ENCODE results near the gene STAG1.
"Not testable (repeated sequence)": the region's sequence is repeated elsewhere in the genome, so short reads cannot be mapped to it uniquely, and the experiment has no call there.

STAG1 gene

GRCh38 chr3:136645915-136646314 lies 106.3 kb downstream of the STAG1 start:
- DNase-seq (ENCODE audit: low read depth), result no peak

- DNase-seq (ENCODE audit: low read depth), result no peak
These were observed 108.0 kb downstream of the STAG1 start for GRCh38 chr3:136644212-136644611.

GRCh38 chr3:136643380-136643779 lies 108.8 kb downstream of the STAG1 start:
- not testable (repeated sequence) for DNase-seq (ENCODE audit: low read depth)

DNA sequence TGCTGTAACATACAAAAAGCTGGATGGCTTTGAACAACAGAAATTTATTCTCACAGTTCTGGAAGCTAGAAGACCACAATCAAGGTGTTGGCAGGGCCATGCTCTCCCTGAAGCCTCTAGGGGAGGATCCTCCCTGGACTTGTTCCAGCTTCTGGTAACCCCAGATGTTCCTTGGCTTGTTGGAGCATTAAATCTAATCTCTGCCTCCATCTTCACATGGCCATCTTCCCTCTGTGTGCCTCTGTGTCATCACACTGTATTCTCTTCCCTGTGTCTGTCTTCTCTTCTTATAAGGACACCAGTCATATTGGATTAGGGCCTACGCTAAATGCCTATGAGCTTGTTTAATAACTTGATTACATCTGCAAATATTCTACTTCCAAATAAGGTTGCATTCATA lies 109.5 kb downstream of the STAG1 start:
- no peak for DNase-seq (ENCODE audit: low read depth)

DNA sequence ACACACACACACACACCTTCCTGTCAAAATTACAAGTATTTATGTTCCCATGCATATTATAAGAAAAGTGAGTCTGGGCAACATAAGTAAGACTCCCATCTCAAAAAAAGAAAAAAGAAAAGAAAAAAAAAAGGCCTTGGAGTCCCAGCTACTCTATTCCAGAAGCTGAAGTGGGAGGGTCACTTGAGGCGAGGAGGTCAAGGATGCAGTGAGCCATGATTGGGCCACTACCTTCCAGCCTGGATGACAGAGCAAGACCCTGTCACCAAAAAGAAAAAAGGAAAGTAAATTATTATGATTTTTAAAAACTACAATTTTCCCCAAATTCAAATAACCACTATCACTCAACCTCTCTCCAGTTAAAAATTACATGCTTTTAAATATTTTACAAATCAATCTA lies 113.1 kb downstream of the STAG1 start:
- peak; percentile 25 for DNase-seq (ENCODE audit: low read depth)

DNA sequence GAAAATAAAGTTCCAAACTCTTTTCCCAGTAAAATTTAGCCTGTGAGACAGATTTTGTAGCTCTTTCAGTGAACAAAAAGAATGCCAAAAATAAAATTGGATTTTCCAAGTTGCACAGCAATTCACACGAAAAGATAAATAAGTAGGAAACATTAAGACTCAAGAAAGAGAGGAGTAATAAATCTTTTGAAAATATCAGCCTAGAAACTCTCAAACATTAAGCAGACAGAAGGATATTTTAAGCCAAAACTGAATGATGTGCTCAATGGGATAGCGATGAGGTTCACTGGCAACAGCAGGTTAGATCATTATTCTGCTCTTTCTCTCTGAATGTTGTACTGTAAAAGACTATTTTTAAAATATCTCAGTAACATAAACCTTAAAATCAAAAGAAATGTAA lies 115.0 kb downstream of the STAG1 start:
- no peak for DNase-seq (ENCODE audit: low read depth)

DNA sequence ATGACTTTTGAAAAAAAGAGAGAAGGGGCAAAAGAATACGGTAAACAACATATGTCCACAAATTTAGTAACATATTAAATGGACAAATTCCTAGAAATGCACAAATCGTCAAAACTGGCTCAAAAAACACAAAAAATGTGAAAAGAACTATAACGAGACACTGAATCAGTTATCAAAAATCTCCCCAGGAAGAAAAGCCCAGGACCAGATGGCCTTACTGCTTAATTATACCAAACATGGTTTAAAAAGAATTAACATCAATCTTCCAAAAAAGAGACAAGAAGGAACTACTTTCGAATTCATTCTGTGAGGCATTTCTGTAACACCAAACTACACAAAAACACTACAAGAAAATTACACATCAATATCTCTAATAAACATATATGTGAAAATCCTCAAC lies 117.4 kb downstream of the STAG1 start:
- DNase-seq (ENCODE audit: low read depth), result no peak

DNA sequence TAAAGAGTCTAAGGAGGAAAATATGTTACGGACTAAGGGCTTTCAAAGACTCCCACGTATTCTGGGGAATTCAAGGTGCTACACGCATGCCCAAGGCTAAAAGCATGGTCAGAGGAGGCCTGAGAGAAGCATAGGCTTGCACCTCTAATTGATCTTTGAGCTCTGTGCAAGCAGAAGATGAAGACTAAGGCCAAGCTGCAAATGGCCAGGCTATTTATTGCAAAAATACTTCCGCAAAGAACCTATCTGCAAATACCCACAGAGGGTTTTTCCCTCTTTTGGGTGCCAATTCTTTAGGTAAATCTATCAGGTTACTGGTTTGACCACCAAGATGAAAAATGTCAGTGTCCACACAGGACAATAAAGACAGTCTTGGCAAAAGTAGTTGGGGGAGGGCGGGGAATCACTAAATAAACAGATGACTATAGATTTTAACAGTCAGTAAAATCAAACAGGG lies 119.5 kb downstream of the STAG1 start:
- peak; percentile 34 for DNase-seq (ENCODE audit: low read depth)

GRCh38 chr3:136631424-136631823 lies 120.8 kb downstream of the STAG1 start:
- no peak for DNase-seq (ENCODE audit: low read depth)

- no peak for DNase-seq (ENCODE audit: low read depth)
These were observed 121.3 kb downstream of the STAG1 start for GRCh38 chr3:136630915-136631314.

GRCh38 chr3:136626493-136626892 lies 125.7 kb downstream of the STAG1 start:
- no peak for DNase-seq (ENCODE audit: low read depth)

- DNase-seq (ENCODE audit: low read depth), result peak; percentile 26
These were observed 127.0 kb downstream of the STAG1 start for GRCh38 chr3:136624894-136625815.

GRCh38 chr3:136624371-136624770 lies 127.8 kb downstream of the STAG1 start:
- no peak for DNase-seq (ENCODE audit: low read depth)

- peak; percentile 50 for DNase-seq (ENCODE audit: low read depth)
These were observed 130.6 kb downstream of the STAG1 start for GRCh38 chr3:136621628-136622027.

DNA sequence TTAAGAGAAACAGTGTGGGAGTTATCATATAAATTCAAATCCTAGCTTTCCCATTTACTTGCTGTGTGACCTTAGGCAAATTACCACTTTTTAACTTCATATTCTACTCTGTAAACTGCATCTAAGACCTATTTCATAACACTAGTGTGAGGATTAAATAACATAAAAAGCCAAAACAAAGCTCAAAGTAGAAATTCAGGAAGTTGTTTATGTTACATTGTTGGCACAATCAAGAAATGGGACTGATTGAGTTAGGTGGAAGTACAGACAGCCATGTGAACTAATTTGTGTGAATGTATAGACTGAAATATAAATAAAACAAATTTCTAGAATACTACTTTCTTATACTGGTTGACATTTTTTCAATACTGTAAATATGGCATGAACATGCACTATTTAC lies 131.7 kb downstream of the STAG1 start:
- no peak for DNase-seq (ENCODE audit: low read depth)

GRCh38 chr3:136617969-136618525 lies 134.1 kb downstream of the STAG1 start:
- DNase-seq (ENCODE audit: low read depth), result not testable (repeated sequence)

DNA sequence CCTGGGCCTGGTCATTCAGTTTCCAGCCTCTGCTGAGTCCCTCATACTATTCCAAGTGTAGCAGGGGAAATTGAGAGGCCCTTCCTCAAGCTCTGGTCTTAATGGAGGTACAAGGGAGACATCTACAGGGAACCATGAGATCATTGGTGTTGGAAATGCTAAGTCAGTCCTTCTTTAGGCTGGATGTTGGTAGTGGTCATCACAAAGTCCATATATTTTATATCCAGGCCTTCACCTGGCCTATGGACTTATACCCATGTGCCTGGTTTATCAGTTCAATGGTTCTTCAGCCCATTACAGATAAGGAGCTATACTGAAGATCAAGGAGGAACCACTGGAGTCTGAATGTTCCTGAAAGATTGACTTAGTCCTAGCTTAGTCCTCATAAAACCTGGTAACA lies 135.0 kb downstream of the STAG1 start:
- peak; percentile 26 for DNase-seq (ENCODE audit: low read depth)

DNA sequence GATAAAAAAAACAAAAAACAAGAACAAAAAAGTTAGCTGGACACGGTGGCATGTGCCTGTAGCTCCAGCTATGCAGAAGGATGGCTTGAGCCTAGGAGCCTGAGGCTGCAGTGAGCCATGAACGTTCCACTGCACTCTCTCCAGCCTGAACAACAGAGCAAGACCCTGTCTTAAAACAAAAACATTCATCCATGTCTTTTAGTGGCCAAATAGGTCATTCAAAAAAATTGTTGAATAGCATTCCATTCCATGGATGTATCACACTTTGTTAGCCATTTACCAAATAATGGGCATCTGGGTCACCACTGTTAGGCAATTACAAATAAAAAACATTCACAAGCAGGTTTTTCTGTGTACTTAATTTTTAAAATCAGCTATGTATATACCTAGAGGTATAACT lies 139.7 kb downstream of the STAG1 start:
- DNase-seq (ENCODE audit: low read depth), result peak; percentile 69

DNA sequence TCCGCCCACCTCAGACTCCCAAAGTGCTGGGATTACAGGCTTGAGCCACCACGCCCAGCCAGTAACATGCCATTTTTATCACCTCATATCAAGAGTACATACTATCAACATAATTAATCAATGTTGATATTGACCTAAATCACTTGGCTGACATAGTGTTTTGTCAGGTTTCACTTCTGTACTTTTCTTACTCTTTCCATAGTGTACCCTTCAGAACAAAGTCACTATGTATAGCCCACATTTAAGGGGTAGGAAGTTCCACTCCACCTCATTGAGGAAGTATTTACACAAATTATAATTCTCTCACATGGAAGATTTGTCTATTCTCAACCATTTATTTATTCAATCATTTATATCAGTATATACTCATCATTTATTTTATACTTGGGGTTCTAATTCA lies 145.2 kb downstream of the STAG1 start:
- no peak for DNase-seq (ENCODE audit: low read depth)

DNA sequence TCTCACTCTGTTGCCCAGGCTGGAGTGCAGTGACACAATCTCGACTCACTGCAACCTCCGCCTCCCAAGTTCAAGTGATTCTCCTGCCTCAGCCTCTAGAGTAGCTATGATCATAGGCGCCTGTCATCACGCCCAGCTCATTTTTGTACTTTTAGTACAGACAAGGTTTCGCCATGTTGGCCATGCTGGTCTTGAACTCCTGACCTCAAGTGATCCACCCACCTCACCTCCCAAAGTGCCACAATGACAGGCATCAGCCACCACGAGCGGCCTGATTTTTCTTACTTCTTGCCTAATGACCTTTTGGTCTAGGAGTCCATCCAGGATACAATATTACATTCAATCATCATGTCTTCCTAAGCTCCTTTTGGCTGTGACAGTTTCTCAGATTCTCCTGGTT lies 146.0 kb downstream of the STAG1 start:
- not testable (repeated sequence) for DNase-seq (ENCODE audit: low read depth)

- peak; percentile 40 for DNase-seq (ENCODE audit: low read depth)
These were observed 147.2 kb downstream of the STAG1 start for GRCh38 chr3:136604961-136605360.

DNA sequence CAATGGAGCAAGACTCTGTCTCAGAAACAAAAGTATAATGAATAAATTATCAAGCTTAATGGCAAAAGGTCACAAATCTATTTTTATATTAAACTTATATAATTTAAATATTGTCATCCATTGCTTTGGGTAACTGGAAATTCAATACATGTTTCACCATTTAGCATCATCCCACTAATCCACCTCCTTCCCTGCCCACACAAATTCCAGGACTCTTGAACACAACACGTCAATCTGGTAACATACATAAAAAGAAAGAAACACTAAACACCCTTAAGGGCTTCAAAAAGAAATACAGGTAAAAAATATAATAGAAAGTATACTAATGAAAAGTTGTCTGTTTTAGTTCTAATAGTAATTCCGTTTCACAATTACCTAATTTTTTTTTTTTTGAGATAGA lies 149.4 kb downstream of the STAG1 start:
- DNase-seq (ENCODE audit: low read depth), result no peak

DNA sequence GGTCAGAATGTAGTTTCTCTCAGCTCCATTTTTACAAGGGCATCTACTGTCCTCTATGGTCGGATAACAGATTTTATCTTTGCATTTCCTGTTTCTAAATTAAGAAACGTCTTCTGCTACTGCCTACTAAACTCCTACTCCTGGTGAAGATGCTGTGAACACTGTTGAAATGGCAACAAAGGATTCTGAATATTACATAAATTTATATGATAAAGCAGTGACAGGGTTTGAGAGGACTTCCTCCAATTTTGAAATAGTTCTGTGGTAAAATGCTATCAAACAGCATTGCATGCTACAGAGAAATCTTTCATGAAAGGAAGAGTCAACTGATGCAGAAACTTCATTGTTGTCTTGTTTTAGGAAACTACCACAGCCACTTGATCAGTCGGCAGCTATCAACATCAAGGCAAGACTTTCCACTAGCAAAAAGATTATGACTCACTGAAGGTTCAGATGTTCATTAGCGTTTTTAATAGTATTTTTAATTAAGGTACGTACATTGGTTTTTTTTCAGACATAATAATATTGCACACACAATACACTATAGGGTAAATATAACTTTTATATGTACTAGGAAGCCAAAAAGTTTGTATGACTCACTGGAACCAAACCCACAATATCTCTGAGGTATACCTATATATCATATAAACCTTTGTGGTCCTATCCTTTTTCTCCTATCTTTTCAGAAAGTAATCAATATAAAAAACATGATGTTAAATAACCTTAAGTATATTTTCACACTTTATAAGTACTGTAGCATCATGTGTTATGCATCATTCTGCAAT lies 156.1 kb downstream of the STAG1 start:
- peak; percentile 53 for DNase-seq (ENCODE audit: low read depth)
